ENCODE data around the gene CCT3. TPM values are rescaled to one million over a fixed set of nuclear protein-coding genes. Genes with fewer than 3 reads are reported as not detected.

The CCT3 gene
- total and polyA plus RNA-seq, 2 donors (not counting 1 experiment from before 2014, with no cell fraction given): 106 to 107 TPM

GRCh38 chr1:156359249-156359648, 21.2 kb upstream of the CCT3 start:
- Mint-ChIP-seq H3K4me1 (peaks cover 6% of the 10 kb centered on the region), H3K4me3 (no peak overlapping the region), H3K27ac (no peak overlapping the region), H3K9me3 (ENCODE audit: insufficient read depth) (no peaks in the 10 kb centered on the region), H3K27me3 (peaks cover 36% of the 10 kb centered on the region)
- no peaks in the 10 kb centered on the region for H3K9me3 ChIP-seq (ENCODE audit: control extremely low read depth in 1 of 3, control insufficient read depth in 2 of 3, insufficient read depth in 1 of 3, low read length in 2 of 3)
- no peak for TF ChIP-seq EZH2 (IDR thresholded peaks at IDR 0.05; ENCODE audit: borderline replicate concordance, insufficient read depth, low read depth, low read length, poor library complexity, severe bottlenecking)
- TF ChIP-seq CTCF (IDR thresholded peaks at IDR 0.05): no peak
- H3K4me1 ChIP-seq (ENCODE audit: control insufficient read depth in 2 of 2, insufficient read depth in 2 of 2, low read length in 2 of 2): peaks cover 6 to 9% of the 10 kb centered on the region in 2 donors
- no peaks in the 10 kb centered on the region for H3K79me2 ChIP-seq (ENCODE audit: control insufficient read depth, insufficient read depth, low read length)
- no peak overlapping the region for H3K9ac ChIP-seq (ENCODE audit: low read length)
- ChIA-PET POLR2A (interaction anchor here (0.7 kb wide), 2 partner anchors 26 to 369 kb away, joined by 3 read pairs; partner anchors contain the start of genes ISG20L2 and METTL25B), CTCF (interaction anchor here (0.7 to 2.4 kb wide), 10 partner anchors 11 to 86 kb away, joined by 3 to 19 read pairs (median 4); no protein-coding TSS in a partner anchor)
- no peaks in the 10 kb centered on the region for H4K20me1 ChIP-seq (ENCODE audit: control insufficient read depth, insufficient read depth, low read length, poor library complexity, severe bottlenecking)
- no peak for DNase-seq
- H3K4me3 ChIP-seq (ENCODE audit: control extremely low read depth in 1 of 5, extremely low read depth in 1 of 5, insufficient read depth in 1 of 5, low read depth in 2 of 5, low read length in 4 of 5): no peak overlapping the region
- H2AFZ ChIP-seq (ENCODE audit: insufficient read depth, low read depth, low read length, poor library complexity, severe bottlenecking): no peak overlapping the region
- no peak overlapping the region for H3K4me2 ChIP-seq (replicated peaks; ENCODE audit: low read depth, low read length, poor library complexity, severe bottlenecking)
- no peak overlapping the region for H3K27ac ChIP-seq (ENCODE audit: low read length in 2 of 2)
- 100% methylated on average over 2 of the region's 3 CpGs for WGBS (ENCODE audit: insufficient coverage)
- H3K27me3 ChIP-seq (replicated peaks in 1 of 4; ENCODE audit: control extremely low read depth in 1 of 4, control insufficient read depth in 3 of 4, insufficient read depth in 4 of 4, low read length in 3 of 4): peaks cover 0 to 31% (median 11%) of the 10 kb centered on the region in 4 experiments
- no peak for ATAC-seq (ENCODE audit: low read depth)
- no peaks in the 10 kb centered on the region for H3K36me3 ChIP-seq (replicated peaks in 1 of 2; ENCODE audit: control extremely low read depth in 1 of 2, control insufficient read depth in 1 of 2, extremely low read depth in 1 of 2, insufficient read depth in 2 of 2, low read length in 1 of 2)
- intact Hi-C loops (cut with micrococcal nuclease): no loop called here

GRCh38 chr1:156358641-156359040, 20.5 kb upstream of the CCT3 start:
- Histone ChIP-seq H3K36me3 (replicated peaks in 1 of 2; ENCODE audit: control extremely low read depth in 1 of 2, control insufficient read depth in 1 of 2, extremely low read depth in 1 of 2, insufficient read depth in 2 of 2, low read length in 1 of 2) (no peaks in the 10 kb centered on the region), H4K20me1 (ENCODE audit: control insufficient read depth, insufficient read depth, low read length, poor library complexity, severe bottlenecking) (no peaks in the 10 kb centered on the region), H2AFZ (ENCODE audit: insufficient read depth, low read depth, low read length, poor library complexity, severe bottlenecking) (no peak overlapping the region), H3K27ac (ENCODE audit: low read length in 2 of 2) (no peak overlapping the region), H3K9me3 (ENCODE audit: control extremely low read depth in 1 of 3, control insufficient read depth in 2 of 3, insufficient read depth in 1 of 3, low read length in 2 of 3) (no peaks in the 10 kb centered on the region), H3K4me2 (replicated peaks; ENCODE audit: low read depth, low read length, poor library complexity, severe bottlenecking) (no peak overlapping the region), H3K4me3 (ENCODE audit: control extremely low read depth in 1 of 5, extremely low read depth in 1 of 5, insufficient read depth in 1 of 5, low read depth in 2 of 5, low read length in 4 of 5) (no peak overlapping the region), H3K4me1 (ENCODE audit: control insufficient read depth in 2 of 2, insufficient read depth in 2 of 2, low read length in 2 of 2) (peaks cover 6 to 9% of the 10 kb centered on the region in 2 donors), H3K9ac (ENCODE audit: low read length) (no peak overlapping the region), H3K79me2 (ENCODE audit: control insufficient read depth, insufficient read depth, low read length) (no peaks in the 10 kb centered on the region), H3K27me3 (replicated peaks in 1 of 4; ENCODE audit: control extremely low read depth in 1 of 4, control insufficient read depth in 3 of 4, insufficient read depth in 4 of 4, low read length in 3 of 4) (peaks cover 0 to 26% (median 11%) of the 10 kb centered on the region in 4 experiments)
- no peak overlapping the region for H3K4me3 Mint-ChIP-seq
- no peak for DNase-seq
- ChIA-PET CTCF (interaction anchor here (0.7 to 2.4 kb wide), 11 partner anchors 11 to 92 kb away, joined by 3 to 19 read pairs (median 4); no protein-coding TSS in a partner anchor), POLR2A (interaction anchor here (0.7 kb wide), 2 partner anchors 27 to 370 kb away, joined by 3 read pairs; partner anchors contain the start of genes ISG20L2 and METTL25B)
- H3K9me3 Mint-ChIP-seq (ENCODE audit: insufficient read depth): no peaks in the 10 kb centered on the region
- no peak for TF ChIP-seq EZH2 (IDR thresholded peaks at IDR 0.05; ENCODE audit: borderline replicate concordance, insufficient read depth, low read depth, low read length, poor library complexity, severe bottlenecking)
- no peak for TF ChIP-seq CTCF (IDR thresholded peaks at IDR 0.05)
- WGBS (ENCODE audit: insufficient coverage): no CpG with 5 or more reads among the region's 1 CpG
- intact Hi-C loops (cut with micrococcal nuclease): no loop called here
- ATAC-seq (ENCODE audit: low read depth): no peak
- H3K27ac Mint-ChIP-seq: no peak overlapping the region
- H3K27me3 Mint-ChIP-seq: peaks cover 35% of the 10 kb centered on the region
- H3K4me1 Mint-ChIP-seq: peaks cover 6% of the 10 kb centered on the region

All from B cell (primary cell).